ENCODE measurements around the gene HMCN2.

The HMCN2 gene

DNA sequence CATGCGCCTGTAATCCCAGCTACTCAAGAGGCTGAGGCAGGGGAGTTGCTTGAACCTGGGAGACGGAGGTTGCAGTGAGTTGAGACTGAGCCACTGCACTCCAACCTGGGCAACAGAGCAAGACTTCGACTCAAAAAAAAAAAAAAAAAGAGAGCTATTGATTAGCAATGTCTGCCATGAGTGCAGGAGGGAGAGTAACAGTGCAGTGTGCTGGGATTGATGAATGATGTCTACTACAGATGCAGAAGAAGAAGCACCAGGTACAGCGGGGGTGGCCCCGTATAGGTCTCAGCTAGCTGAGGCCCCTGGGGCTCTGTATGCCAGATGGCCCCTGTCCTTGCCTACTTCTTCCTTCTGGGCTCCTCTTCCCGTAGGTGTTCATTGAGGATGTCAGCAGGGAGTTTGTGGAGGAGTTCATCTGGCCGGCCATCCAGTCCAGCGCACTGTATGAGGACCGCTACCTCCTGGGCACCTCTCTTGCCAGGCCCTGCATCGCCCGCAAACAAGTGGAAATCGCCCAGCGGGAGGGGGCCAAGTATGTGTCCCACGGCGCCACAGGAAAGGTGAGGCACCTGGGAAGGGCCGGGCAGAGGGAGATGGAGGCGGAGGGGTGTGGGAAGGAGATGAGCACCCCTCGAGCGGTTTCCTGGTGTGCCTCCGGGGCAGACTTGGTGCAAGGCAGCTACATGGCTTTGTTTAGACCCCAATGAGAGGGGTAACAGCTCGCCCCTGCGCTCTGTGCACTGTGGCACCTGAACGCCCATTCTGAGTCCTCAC lies 192.7 kb downstream of the HMCN2 start:
- TF ChIP-seq, protein P1, sequence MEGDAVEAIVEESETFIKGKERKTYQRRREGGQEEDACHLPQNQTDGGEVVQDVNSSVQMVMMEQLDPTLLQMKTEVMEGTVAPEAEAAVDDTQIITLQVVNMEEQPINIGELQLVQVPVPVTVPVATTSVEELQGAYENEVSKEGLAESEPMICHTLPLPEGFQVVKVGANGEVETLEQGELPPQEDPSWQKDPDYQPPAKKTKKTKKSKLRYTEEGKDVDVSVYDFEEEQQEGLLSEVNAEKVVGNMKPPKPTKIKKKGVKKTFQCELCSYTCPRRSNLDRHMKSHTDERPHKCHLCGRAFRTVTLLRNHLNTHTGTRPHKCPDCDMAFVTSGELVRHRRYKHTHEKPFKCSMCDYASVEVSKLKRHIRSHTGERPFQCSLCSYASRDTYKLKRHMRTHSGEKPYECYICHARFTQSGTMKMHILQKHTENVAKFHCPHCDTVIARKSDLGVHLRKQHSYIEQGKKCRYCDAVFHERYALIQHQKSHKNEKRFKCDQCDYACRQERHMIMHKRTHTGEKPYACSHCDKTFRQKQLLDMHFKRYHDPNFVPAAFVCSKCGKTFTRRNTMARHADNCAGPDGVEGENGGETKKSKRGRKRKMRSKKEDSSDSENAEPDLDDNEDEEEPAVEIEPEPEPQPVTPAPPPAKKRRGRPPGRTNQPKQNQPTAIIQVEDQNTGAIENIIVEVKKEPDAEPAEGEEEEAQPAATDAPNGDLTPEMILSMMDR (IDR thresholded peaks at IDR 0.05; ENCODE audit: borderline replicate concordance, insufficient read depth, low read depth, low read length), result no peak
- no peak overlapping the region for H3K4me3 ChIP-seq (ENCODE audit: low read depth, low read length)

DNA sequence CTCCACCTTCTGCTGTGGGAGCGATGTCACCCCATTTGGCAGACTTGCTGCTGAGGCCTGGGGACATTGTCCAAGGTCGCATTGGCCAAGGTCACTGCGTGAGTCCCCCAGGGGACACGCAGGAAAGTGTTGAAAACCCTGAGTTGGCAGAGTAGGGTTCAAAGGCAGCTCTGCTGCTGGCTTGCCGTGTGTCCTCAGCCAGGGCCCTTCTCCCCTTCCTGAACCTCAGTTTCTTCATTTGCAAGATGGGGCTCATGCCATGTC lies 193.2 kb downstream of the HMCN2 start:
- H3K4me3 ChIP-seq (ENCODE audit: low read depth, low read length), result no peak overlapping the region
- TF ChIP-seq, protein P1 (IDR thresholded peaks at IDR 0.05; ENCODE audit: borderline replicate concordance, insufficient read depth, low read depth, low read length), result no peak

DNA sequence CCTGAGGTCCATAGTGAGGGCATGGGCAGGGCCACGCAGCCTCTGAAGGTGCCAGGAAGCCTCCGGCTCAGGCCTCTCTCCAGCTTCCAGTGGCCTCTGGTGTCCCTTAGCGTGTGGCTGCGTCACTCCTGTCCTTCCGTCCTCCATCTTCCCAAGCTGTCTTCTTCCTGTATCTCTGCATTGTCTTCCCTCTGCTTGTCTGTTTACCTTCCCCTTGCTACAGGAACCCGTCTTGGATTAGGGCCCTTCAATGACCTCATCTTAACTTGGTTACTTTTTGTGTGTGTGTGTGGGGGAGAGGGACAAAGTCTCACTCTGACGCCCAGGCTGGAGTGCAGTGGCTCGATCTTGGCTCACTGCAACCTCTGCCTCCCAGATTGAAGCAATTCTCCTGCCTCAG lies 193.6 kb downstream of the HMCN2 start:
- no peak overlapping the region for H3K4me3 ChIP-seq (ENCODE audit: low read depth, low read length)
- TF ChIP-seq, protein P1 (IDR thresholded peaks at IDR 0.05; ENCODE audit: borderline replicate concordance, insufficient read depth, low read depth, low read length), result no peak

DNA sequence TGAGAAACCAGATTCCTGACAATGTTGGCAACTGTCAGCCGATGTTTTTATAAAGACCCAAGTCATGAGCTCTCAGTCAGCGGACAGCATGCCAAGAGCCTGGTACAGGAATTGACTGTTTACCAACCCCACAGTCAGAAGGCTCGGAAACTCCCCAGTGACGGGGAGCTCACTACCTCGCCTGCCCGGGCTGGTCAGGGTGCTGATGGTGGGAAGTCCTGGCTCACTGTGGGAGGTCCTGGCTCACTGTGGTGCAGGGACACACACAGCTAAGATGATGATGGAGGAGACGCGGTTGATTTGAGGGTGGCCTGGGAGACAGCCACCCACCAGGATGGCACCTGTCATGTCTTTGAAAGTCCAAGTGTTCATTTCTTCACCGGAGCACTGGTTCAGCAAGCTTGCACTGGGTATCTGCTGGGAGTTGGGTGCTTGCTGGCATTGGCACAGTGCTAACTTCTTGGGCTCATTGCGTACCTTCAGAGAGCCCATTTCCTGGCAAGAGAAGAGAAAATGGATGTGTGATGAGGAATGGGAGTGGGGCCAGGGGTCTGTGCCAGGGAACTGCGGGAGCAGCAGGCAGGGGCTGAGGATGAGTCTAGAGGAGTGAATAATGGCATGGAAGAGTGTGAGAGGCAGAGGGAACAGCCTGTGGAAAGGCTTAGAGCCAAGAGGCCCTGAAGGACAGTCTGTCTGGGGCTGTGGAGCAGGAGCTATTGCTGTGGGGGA lies 194.5 kb downstream of the HMCN2 start:
- TF ChIP-seq, protein P1 (IDR thresholded peaks at IDR 0.05; ENCODE audit: borderline replicate concordance, insufficient read depth, low read depth, low read length), result no peak
- no peak overlapping the region for H3K4me3 ChIP-seq (ENCODE audit: low read depth, low read length)

DNA sequence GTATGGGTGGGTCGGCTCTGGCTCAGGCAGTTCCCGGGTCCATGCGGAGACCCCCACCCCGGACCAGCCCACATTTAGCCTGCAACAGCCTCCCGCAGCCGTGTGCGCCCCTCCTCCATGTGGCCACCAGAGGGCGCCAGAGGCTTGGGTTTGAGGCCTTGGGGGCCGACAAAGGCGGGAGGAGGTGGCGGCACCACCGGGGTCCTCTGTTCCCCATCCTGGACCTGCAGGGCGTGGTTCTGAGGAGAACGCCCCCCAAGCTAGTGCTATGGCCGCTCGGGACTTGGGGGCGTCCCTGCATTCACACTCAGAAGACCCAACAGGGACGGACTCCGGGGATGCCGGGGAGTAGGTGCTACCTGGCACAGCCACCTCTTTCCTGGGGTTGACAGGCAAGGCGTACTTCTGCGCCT lies 195.7 kb downstream of the HMCN2 start:
- no peak overlapping the region for H3K4me3 ChIP-seq (ENCODE audit: low read depth, low read length)
- TF ChIP-seq, protein P1 (IDR thresholded peaks at IDR 0.05; ENCODE audit: borderline replicate concordance, insufficient read depth, low read depth, low read length), result peak; percentile 90

DNA sequence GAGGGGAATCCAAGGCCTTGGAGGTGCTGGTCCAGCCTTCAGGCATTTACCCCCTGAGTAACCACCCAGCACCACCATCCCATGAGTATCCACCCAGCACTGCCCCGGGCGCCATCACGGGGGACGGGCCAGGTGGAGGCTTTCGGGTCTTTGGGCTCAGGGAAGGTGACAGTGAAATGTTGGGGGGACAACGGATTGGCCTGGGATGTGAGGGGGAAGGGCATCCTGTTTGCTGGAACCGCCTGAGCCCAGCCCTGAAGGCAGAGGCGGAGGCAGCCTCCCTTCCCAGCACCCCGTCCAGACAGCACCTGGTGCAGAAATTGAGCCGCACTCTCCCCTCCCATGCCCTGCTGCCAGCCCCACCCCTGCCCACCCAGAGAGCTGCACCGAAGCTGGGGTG lies 196.2 kb downstream of the HMCN2 start:
- TF ChIP-seq, protein P1 (IDR thresholded peaks at IDR 0.05; ENCODE audit: borderline replicate concordance, insufficient read depth, low read depth, low read length), result no peak
- no peak overlapping the region for H3K4me3 ChIP-seq (ENCODE audit: low read depth, low read length)

All from GM12875 (cell line).